Pancreas (tissue), 10 donors: ENCODE results near the gene EEIG2. TPM values are rescaled to one million over a fixed set of nuclear protein-coding genes. Genes with fewer than 3 reads are reported as not detected.

Source experiments
- ATAC-seq, 4 donors: fragments of 200-7000 bp; cut with Tn5 transposase; one replicate each; pipeline versions ENCODE4 v1.8.0 to v1.9.1; 2020; ENCODE audit warnings: mild to moderate bottlenecking in 4 of 4, moderate library complexity in 4 of 4
- DNase-seq, 6 donors: peaks; one replicate each; pipeline ENCODE4 v3.0.0-alpha.2; 2020
- FAIRE-seq: peaks from 2 replicates; lab custom pipeline; 2012; peaks lifted over from hg19 to GRCh38; lab: Jason Lieb, UNC
- H3K27ac ChIP-seq, 4 donors: fragments of 200-600 bp; sonication (generic); 1 replicate in 3 of 4; 2 replicates in 1 of 4; pipeline versions ENCODE4 v1.5.0 to v1.8.0; 2020
- H3K27me3 ChIP-seq, 4 donors: fragments of 200-600 bp; one replicate each; pipeline ENCODE4 v1.8.0; 2021
- H3K36me3 ChIP-seq, 3 donors: fragments of 200-600 bp; sonication (generic) in 1 of 3; one replicate each; pipeline versions ENCODE4 v1.5.0 to v1.8.0; 2020 to 2021
- H3K4me1 ChIP-seq, 3 donors: fragments of 200-600 bp; one replicate each; pipeline ENCODE4 v1.8.0; 2021
- H3K4me3 ChIP-seq, 4 donors: fragments of 200-600 bp; sonication (generic) in 2 of 4; one replicate each; pipeline versions ENCODE4 v1.5.0 to v1.8.0; 2020 to 2021
- H3K9me3 ChIP-seq, 4 donors: fragments of 200-600 bp; one replicate each; pipeline ENCODE4 v1.8.0; 2021
- WGBS, 2 donors: extraction: QIAGEN DNeasy Blood & Tissue Kit; methylation state at CpG; one replicate each; pipeline ENCODE4 v1.1.7; 2013; 5-methylcytosine and 5-hydroxymethylcytosine counted together
- intact Hi-C, 3 donors: fragments of 100-400 bp; cut with DNase I; formaldehyde crosslinking; loops; one replicate each; pipeline versions ENCODE4 v1.11.1 to v1.14.2; 2022
- polyA plus RNA-seq, 2 donors: library from polyadenylated mRNA; stranded (reverse); fragments of 200-250 nt; gene quantifications; one replicate each; pipeline ENCODE4 v1.2.3, GENCODE V29; 2013
- total RNA-seq, 6 donors: library from RNA; stranded (reverse); fragmentation: NEBNext Ultra II Directional in 4 of 6; extraction: Animal tissue kit (Norgen Biotek cat#: 25700) in 4 of 6; gene quantifications; one replicate each; pipeline versions ENCODE4 v1.2.1 to v1.2.4, GENCODE V29; 2021 to 2023
- TF ChIP-seq, protein P1 (sequence below), 4 donors: fragments of 200-600 bp; sonication (generic) in 3 of 4; IDR thresholded peaks; one replicate each; pipeline versions ENCODE4 v1.5.0 to v1.8.0; 2021; ENCODE audit warnings: antibody characterized with exemption in 4 of 4
- donor health status: healthy with polysubstance abuse.
- donor health status: DM: no; HTN: no; CAD: no; lungs with moderate emphysema.
- donor health status: DM: no; HTN: no; CAD: no.
- donor health status: control.
- donor health status: control.
- donor health status: Bipolar disorder and iron deficiency.
- donor health status: DM: yes; HTN: yes; CAD: no.
- donor health status: DM: no; HTN: no; CAD: no.
- donor health status: DM: no; HTN: no; CAD: no.
- donor health status: DM: yes; HTN: yes; CAD: no.

Gene EEIG2
- total and polyA plus RNA-seq, 8 donors = 1.7 to 13.0 (median 2.8) TPM

DNA sequence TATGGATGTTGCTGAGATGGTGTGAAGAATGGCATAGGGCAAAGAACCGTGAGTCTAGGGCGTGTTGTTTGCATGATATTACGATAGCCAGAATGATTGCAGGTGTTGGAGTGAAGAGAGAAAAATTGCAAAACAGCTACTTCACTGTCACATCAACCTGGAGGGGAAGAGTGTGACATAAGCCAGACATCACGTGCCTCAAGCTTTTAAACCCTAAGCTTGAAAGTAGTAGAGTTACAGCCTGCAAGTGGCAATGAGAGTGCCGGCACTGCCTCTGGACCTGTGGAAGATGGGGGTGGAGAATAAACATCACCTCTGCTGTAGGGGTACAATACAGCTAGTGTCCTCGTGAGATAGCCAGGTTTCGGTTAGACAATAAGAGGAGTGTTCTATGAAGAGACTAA, 11.1 kb downstream of the EEIG2 start:
- TF ChIP-seq, protein P1, sequence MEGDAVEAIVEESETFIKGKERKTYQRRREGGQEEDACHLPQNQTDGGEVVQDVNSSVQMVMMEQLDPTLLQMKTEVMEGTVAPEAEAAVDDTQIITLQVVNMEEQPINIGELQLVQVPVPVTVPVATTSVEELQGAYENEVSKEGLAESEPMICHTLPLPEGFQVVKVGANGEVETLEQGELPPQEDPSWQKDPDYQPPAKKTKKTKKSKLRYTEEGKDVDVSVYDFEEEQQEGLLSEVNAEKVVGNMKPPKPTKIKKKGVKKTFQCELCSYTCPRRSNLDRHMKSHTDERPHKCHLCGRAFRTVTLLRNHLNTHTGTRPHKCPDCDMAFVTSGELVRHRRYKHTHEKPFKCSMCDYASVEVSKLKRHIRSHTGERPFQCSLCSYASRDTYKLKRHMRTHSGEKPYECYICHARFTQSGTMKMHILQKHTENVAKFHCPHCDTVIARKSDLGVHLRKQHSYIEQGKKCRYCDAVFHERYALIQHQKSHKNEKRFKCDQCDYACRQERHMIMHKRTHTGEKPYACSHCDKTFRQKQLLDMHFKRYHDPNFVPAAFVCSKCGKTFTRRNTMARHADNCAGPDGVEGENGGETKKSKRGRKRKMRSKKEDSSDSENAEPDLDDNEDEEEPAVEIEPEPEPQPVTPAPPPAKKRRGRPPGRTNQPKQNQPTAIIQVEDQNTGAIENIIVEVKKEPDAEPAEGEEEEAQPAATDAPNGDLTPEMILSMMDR (IDR thresholded peaks at IDR 0.05) = no peak
- H3K4me1 ChIP-seq = no peaks in the 10 kb centered on the region
- 82 to 85% methylated on average over 7 of the region's 7 CpGs for WGBS, 2 donors
- no peak for FAIRE-seq
- intact Hi-C loops = no loop called here
- H3K27ac ChIP-seq = no peak overlapping the region
- no peaks in the 10 kb centered on the region for H3K9me3 ChIP-seq
- ATAC-seq = peak in 1 of 4 donors; percentile 51
- H3K27me3 ChIP-seq = no peaks in the 10 kb centered on the region
- H3K4me3 ChIP-seq = no peak overlapping the region
- DNase-seq = no peak
- no peaks in the 10 kb centered on the region for H3K36me3 ChIP-seq

DNA sequence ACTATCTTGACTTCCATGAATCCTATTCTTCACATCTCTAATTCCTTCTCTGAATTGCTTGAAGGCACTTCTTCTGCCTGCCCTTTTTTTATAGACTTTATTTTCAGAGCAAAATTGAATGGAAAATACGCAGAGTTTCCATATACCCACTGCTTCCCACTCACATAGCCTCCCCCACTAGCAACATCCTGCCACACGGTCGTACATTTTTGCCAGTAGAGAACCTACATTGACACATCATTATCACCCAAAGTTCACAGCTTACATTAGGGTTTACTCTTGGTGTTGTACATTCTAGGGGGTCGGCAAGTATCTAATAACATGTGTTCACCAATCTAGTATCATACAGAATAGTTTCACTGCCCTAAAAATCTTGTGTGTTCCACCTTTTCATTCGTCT, 12.3 kb downstream of the EEIG2 start:
- no peaks in the 10 kb centered on the region for H3K27me3 ChIP-seq
- H3K27ac ChIP-seq = no peak overlapping the region
- H3K4me3 ChIP-seq = no peak overlapping the region
- TF ChIP-seq, protein P1 (IDR thresholded peaks at IDR 0.05) = no peak
- DNase-seq (no peak), FAIRE-seq (no peak), ATAC-seq (no peak)
- no peaks in the 10 kb centered on the region for H3K36me3 ChIP-seq
- 88 to 93% methylated on average over 5 of the region's 5 CpGs for WGBS, 2 donors
- H3K9me3 ChIP-seq = no peaks in the 10 kb centered on the region
- intact Hi-C loops = no loop called here
- H3K4me1 ChIP-seq = no peaks in the 10 kb centered on the region

DNA sequence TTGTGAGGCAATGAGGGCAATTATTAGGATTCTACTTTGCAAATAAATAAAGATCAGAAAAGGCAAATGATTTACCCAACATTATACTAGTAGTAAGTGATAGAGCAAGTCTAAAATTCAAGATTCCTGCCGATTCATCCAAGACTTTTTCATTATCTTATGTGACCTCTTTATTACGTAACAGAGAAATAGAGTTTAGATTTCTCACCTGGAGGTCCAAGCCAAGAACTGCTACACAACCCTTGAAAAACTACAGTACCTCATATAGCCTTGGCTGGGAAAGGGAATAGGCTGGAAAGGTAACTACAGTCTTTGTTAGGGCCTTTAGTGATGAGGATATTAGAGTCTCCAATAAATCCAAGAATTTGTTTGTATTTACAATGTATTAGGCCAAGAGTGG, 13.3 kb downstream of the EEIG2 start:
- TF ChIP-seq, protein P1 (IDR thresholded peaks at IDR 0.05) = no peak
- no peaks in the 10 kb centered on the region for H3K9me3 ChIP-seq
- H3K27ac ChIP-seq = no peak overlapping the region
- no peaks in the 10 kb centered on the region for H3K27me3 ChIP-seq
- H3K36me3 ChIP-seq = no peaks in the 10 kb centered on the region
- intact Hi-C loops = no loop called here
- no peak for FAIRE-seq
- DNase-seq = no peak
- H3K4me3 ChIP-seq = no peak overlapping the region
- WGBS, 2 donors = 87 to 96% methylated on average over 2 of the region's 2 CpGs
- no peak for ATAC-seq
- no peaks in the 10 kb centered on the region for H3K4me1 ChIP-seq

DNA sequence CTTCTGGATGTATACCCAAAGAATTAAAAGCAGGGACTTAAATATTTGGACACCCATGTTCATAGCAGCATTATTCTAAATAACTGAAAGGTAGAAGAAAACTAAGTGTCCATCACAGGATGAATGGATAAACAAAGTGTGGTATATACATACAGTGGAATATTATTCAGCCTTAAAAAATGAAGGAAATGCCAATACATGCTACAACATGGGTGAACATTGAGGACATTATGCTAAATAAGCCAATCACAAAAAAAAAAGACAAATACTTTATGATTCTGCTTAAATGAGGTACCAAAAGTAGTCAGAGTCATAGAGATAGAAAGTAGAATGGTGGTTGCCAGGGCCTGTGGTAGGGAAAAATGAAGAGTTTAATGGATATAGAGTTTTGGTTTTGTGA, 14.1 kb downstream of the EEIG2 start:
- Histone ChIP-seq H3K27ac (no peak overlapping the region), H3K9me3 (no peaks in the 10 kb centered on the region), H3K36me3 (no peaks in the 10 kb centered on the region), H3K4me3 (no peak overlapping the region), H3K27me3 (no peaks in the 10 kb centered on the region), H3K4me1 (no peaks in the 10 kb centered on the region)
- intact Hi-C loops = no loop called here
- TF ChIP-seq, protein P1 (IDR thresholded peaks at IDR 0.05) = no peak
- ATAC-seq (no peak), FAIRE-seq (no peak), DNase-seq (no peak)

DNA sequence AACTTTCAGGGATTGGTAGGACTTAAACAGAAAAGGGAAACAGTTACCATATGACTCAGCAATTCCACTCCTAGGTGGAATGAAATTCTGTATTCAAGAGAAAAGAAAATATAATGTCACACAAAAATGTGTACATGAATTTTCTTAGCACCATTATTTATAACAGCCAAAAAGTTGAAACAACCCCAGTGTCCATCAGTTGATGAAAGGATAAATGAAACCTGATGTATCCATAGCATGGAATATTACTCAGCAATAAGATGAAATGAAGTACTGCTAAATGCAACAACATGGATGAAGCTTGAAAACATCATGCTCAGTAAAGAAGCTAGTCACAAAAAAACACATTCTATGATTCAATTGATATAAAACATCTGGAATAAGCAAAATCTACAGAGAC, 15.5 kb downstream of the EEIG2 start:
- H3K4me3 ChIP-seq = no peak overlapping the region
- no peaks in the 10 kb centered on the region for H3K27me3 ChIP-seq
- no peak for FAIRE-seq
- TF ChIP-seq, protein P1 (IDR thresholded peaks at IDR 0.05) = no peak
- no peaks in the 10 kb centered on the region for H3K9me3 ChIP-seq
- no peak for DNase-seq
- H3K27ac ChIP-seq = no peak overlapping the region
- H3K36me3 ChIP-seq = no peaks in the 10 kb centered on the region
- ATAC-seq = no peak
- no peaks in the 10 kb centered on the region for H3K4me1 ChIP-seq
- intact Hi-C loops = no loop called here
